Measurements from ENCODE around the gene SLC25A39.
"Not testable (repeated sequence)": the region's sequence is repeated elsewhere in the genome, so short reads cannot be mapped to it uniquely, and the experiment has no call there.

SLC25A39 gene

DNA sequence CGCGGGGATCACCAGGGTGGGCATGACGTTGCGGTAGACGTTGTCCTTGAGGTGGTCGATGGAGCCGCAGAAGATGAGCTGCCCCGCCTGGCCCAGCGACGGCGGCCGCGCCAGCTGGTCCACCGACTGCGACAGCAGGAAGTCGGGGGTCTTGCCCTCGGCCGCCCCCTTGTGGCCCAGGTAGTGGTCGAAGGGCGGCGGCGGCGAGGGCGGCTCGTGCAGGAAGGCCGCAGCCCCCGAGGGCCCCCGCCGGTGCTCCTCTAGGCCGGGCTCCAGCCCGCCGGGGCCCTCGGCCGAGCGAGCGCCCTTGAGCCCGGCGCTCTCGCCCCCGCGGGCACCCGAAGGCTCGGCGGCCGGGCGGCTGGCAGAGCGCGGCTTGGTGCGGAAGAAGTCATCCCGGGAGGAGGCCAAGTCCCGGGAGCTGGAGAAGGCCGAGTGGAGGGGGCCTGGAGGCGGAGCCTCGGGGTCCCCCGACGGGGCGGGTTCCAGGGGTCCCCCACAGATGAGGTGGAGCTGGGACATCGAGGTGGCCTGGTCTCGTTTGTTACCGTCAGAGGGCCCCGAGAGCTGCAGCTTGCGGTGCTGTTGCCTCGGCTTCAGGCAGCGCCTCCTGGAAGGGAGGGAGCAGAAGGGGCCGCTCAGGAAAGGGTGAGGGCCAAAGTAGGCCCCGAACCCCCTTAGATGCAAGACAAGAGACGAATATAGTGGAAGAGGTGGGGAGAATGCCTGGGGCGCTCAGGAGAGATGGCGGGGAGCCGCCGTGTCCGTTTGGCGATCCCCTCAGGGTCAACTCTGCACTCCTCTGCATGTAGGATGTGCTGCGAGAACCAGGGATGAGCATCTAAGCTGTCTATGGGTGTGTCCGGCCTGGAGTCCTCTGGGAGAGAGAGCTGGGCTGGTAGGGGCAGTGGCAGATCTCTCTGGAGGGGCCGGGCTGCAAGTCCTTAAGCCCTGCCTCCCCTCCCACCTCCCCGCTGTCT lies 30.2 kb upstream of the SLC25A39 start:
- DNase-seq (ENCODE audit: low spot score): no peak

GRCh38 chr17:44353672-44354331 lies 29.2 kb upstream of the SLC25A39 start:
- no peak for DNase-seq (ENCODE audit: low spot score)

GRCh38 chr17:44352828-44353671 lies 28.4 kb upstream of the SLC25A39 start:
- DNase-seq (ENCODE audit: low spot score): no peak

GRCh38 chr17:44351961-44352827 lies 27.6 kb upstream of the SLC25A39 start:
- no peak for DNase-seq (ENCODE audit: low spot score)

- no peak for DNase-seq (ENCODE audit: low spot score)
Observed at GRCh38 chr17:44351464-44351863, 26.8 kb upstream of the SLC25A39 start.

DNA sequence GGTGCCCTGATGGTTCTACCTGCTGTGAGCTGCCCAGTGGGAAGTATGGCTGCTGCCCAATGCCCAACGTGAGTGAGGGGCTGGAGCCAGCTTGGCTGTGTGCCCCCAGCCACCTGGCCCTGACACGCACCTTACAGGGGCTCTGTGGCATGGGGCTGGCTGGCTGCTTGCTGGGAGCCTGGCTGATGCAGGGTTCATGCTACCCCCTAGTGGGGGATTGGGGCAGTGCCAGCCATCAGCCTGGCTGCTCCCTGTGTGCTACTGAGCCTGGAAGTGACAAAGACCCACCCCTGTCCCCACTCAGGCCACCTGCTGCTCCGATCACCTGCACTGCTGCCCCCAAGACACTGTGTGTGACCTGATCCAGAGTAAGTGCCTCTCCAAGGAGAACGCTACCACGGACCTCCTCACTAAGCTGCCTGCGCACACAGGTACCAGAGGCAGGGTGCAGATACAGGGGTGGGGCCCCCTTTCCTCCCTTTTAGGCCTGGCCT lies 26.2 kb upstream of the SLC25A39 start:
- peak; percentile 80 for DNase-seq (ENCODE audit: low spot score)

GRCh38 chr17:44349553-44350070 lies 25.0 kb upstream of the SLC25A39 start:
- no peak for DNase-seq (ENCODE audit: low spot score)

DNA sequence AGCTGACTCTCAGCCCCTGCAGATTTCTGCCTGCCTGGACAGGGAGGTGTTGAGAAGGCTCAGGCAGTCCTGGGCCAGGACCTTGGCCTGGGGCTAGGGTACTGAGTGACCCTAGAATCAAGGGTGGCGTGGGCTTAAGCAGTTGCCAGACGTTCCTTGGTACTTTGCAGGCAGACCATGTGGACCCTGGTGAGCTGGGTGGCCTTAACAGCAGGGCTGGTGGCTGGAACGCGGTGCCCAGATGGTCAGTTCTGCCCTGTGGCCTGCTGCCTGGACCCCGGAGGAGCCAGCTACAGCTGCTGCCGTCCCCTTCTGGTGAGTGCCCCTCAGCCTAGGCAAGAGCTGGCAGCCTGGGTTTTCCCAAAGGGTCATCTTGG lies 24.4 kb upstream of the SLC25A39 start:
- no peak for DNase-seq (ENCODE audit: low spot score)

DNA sequence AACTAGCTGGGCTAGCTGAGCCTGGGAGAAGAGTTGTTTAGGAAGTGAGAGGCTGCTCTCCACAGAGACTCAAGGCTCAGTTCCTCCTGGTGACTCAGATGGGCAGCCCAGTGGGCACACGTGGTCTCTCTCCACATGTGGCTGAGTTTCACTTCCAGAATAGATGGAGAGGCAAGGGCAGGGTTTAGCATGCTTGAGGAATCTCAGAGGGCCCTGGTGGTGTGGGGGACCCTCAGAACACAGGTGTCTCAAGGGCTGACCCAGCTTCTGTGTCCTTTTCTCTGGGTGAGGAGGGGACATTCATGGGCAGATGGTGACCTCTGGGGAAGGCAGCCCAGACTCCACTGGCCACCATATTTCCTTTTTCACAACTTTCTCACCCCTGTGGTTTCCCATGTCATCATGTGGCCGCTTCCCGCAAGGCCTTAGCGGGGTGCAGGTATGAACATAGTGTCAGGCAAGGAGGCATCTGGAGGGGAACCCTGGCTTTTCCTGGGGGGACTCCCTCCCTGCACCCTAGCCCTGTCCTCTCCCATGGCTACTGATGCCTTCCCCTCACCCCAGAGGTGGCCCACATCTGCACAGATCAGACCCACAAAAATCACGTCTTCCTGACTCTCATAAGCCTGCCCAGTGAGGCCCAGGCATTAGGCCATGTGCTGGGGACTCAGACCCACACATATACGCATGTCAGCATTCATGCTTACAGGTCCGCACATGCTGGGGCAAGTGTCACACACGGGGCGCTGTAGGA lies 23.8 kb upstream of the SLC25A39 start:
- no peak for DNase-seq (ENCODE audit: low spot score)

DNA sequence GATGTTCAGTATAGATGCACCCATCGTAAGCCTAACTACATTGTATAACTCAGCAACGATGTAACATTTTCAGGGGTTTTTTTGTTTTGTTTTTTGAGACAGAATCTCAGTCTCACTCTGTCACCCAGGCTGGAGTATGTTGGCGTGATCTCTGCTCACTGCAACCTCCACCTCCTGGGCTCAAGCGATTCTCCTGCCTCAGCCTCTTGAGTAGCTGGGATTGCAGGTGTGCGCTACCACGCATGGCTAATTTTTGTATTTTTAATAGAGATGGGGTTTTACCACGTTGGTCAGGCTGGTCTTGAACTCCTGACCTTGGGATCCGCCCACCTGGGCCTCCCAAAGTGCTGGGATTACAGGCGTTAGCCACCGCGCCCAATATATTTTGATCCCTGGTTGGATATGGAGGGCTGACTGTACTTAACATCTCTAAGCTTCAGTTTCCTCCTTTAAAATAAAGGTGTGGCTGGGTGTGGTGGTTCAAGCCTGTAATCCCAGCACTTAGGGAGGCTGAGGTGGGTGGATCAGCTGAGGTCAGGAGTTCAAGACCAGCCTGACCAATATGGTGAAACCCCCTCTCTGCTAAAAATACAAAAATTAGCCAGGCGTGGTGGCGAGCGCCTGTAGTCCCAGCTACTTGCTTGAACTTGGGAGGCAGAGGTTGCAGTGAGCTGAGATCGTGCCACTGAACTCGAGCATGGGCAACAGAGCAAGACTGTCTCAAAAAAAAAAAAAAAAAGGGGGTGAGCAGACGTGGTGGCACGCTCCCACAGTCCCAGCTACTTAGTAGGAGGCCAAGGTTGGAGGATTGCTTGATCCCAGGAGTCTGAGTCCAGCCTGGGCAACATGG lies 22.8 kb upstream of the SLC25A39 start:
- DNase-seq (ENCODE audit: low spot score): not testable (repeated sequence)

DNA sequence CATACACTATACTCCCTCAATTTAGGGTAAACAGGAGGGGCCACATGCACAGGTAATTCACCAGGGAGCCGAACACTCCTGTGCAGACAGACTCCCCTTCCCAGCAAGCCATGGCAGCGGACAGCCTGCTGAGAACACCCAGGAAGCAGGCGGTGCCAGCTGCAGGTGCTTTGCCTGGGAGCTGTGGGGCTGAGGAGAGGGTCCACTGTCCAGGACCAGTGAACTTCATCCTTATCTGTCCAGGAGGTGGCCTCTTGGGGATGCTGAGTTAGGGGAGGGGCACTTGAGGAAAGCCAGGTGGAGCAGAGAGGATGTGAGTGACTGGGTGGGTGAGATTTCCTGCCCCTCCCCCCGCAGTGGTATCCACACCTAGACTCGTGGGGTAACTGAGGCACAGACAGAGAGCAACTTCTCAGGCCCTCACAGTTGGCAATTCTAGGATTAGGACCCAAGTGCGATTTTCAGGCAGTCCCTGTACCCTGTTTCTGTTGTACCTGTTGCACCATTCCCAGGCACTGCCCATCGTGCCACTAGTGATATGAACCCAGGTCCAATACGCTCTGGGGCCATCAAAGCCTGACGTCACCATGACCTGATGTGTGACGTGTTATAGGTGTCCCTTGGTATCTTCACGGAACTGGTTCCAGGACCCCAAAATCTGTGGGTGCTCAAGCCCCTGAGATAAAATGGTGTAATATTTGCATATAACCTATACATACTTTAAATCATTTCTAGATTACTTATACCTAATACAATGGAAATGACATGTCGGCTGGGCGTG lies 21.6 kb upstream of the SLC25A39 start:
- DNase-seq (ENCODE audit: low spot score): no peak

GRCh38 chr17:44345454-44346026 lies 20.9 kb upstream of the SLC25A39 start:
- DNase-seq (ENCODE audit: low spot score): peak; percentile 85

- peak; percentile 100 for DNase-seq (ENCODE audit: low spot score)
Observed at GRCh38 chr17:44344939-44345453, 20.4 kb upstream of the SLC25A39 start, which contains the start of gene GRN. GRN (plus strand) TSS chr17:44345302; CDS start chr17:44349165, 3,863 bp downstream.

DNA sequence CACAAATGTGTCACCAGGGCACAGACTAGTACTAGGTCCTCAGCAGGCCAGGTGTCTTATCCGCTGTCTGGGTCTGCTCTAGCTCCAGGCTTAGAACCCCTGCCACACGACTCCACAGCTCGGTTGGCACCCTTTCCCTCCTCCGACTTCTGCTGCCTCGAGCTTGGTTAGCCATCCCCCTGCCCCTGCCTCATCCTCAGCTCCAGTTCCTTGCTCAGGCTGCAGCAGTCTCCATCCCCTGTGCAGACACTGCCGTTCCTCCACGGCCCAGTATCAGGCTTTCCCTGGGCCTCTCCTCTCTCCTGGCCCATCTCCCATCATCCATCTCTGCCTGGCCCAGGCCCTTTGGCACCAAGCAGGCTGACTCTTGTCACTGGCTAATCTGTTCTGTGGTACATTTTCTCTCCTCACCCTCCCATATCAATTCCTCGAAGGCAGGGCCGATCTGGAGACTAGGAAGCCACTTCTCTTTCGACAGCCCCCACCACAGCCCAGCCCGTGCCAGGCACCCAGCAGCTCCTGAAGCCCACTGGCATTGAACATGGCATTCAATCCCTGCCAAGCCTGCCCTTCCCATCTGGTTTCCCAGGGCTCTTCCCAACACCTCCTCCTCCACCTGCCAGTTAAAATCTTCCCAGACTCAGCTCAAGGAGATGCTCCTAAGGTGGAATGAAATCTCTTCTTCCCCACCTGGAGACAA lies 19.0 kb upstream of the SLC25A39 start:
- DNase-seq (ENCODE audit: low spot score): no peak

- DNase-seq (ENCODE audit: low spot score): not testable (repeated sequence)
Observed at GRCh38 chr17:44340553-44340952, 15.9 kb upstream of the SLC25A39 start.

GRCh38 chr17:44338702-44339101 lies 14.1 kb upstream of the SLC25A39 start:
- DNase-seq (ENCODE audit: low spot score): no peak

GRCh38 chr17:44335968-44336367 lies 11.3 kb upstream of the SLC25A39 start:
- DNase-seq (ENCODE audit: low spot score): no peak
